ENCODE results near the gene RNPEPL1.

Gene RNPEPL1

DNA sequence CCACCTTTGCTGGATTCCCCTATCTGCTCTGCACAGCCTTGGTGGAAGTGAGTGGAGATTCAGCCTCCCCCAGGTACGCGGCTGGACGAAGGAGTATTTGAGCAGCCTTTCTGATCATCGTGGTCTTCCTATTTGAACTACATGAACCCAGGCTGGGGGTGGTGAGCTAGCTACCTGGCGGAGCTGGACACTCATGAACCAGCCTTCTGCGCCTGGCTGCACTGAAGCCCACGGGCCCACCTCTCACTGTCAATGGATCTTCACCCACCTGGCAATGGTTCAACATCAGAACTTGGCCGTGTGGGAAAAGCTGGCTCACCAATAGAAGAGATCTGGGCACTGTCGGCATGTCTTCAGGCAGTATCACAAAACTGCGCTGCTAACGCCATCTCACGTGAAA lies 45.9 kb upstream of the RNPEPL1 start:
- TF ChIP-seq, protein P1, sequence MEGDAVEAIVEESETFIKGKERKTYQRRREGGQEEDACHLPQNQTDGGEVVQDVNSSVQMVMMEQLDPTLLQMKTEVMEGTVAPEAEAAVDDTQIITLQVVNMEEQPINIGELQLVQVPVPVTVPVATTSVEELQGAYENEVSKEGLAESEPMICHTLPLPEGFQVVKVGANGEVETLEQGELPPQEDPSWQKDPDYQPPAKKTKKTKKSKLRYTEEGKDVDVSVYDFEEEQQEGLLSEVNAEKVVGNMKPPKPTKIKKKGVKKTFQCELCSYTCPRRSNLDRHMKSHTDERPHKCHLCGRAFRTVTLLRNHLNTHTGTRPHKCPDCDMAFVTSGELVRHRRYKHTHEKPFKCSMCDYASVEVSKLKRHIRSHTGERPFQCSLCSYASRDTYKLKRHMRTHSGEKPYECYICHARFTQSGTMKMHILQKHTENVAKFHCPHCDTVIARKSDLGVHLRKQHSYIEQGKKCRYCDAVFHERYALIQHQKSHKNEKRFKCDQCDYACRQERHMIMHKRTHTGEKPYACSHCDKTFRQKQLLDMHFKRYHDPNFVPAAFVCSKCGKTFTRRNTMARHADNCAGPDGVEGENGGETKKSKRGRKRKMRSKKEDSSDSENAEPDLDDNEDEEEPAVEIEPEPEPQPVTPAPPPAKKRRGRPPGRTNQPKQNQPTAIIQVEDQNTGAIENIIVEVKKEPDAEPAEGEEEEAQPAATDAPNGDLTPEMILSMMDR (IDR thresholded peaks at IDR 0.05; ENCODE audit: control insufficient read depth, insufficient read depth, low read depth, low read length, missing control alignments), result no peak
- no peak overlapping the region for H3K4me3 ChIP-seq (ENCODE audit: control insufficient read depth, low read depth, low read length)
- DNase-seq (ENCODE audit: low read depth), result no peak

DNA sequence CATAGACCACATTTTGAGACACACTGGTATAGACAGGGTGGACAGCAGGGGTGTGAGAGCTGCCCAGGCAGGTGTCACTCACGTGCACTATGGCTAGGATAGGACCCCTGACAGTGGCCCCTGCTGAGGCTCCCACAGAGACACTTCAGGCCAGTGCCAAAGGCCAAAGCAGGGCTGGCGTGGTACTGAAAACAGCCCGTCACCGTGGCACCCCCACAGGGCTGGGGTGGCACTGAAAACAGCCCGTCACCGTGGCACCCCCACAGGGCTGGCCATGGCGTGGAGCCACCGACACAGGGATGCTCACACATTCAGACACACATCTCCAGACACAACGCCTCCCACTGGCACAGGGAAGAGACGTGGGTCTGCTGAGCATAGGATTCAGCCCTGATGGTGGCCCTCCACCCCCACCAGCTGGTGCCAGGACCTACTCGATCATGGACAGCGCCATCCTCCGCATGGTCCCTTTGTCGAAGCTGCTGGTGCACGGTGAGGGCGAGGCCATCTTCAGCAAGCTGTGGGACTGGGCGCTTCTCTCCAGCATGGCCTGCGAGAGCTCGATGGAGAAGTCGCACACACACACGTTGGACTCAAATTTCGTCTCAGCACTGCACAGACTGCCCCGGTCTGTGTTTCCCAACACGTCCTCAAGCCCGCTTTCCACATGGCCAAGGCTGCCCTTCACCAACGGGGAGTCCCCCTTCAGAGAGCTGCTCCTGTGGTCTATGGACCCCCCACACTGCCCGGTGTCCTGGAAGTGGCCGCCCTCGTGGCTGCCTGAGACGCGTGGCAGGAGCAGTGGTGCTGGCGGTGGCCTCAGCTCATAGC lies 44.6 kb upstream of the RNPEPL1 start:
- no peak overlapping the region for H3K4me3 ChIP-seq (ENCODE audit: control insufficient read depth, low read depth, low read length)
- TF ChIP-seq, protein P1 (IDR thresholded peaks at IDR 0.05; ENCODE audit: control insufficient read depth, insufficient read depth, low read depth, low read length, missing control alignments), result no peak
- no peak for DNase-seq (ENCODE audit: low read depth)

DNA sequence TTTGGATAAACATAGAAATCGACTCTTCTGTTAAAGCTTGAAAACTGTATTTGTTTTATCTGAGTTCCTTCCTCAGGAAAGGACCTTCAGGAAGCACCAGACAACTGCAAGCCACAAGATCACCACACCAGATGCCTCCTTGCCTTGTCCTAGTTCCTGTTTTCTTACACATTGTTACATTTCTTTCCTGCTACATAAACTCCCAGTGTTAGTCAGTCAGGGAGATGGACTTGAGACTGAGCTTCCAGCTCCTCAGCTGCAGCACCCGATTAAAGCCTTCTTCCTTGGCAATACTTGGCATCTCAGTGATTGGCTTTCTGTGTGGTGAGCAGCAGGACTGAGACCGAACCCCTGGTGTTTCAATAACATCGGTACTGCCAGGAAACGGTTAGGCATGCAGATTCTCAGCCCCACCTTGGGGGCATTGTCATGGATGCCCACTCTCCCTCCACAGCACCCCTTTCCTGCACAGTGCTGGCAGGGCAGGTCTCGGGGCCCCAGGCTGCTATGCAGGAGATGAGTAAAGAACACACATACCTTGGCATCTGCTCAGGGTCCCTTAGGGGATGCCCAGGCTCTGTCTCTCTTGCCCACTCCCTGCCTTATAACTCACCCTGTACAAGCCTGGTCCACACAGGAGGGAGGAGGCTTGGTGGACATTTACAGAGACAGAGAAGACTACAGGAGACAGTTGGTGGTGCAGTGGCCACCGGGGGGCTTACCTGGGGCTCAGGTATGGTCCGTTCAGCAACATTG lies 43.1 kb upstream of the RNPEPL1 start:
- H3K4me3 ChIP-seq (ENCODE audit: control insufficient read depth, low read depth, low read length), result no peak overlapping the region
- no peak for DNase-seq (ENCODE audit: low read depth)
- TF ChIP-seq, protein P1 (IDR thresholded peaks at IDR 0.05; ENCODE audit: control insufficient read depth, insufficient read depth, low read depth, low read length, missing control alignments), result no peak

DNA sequence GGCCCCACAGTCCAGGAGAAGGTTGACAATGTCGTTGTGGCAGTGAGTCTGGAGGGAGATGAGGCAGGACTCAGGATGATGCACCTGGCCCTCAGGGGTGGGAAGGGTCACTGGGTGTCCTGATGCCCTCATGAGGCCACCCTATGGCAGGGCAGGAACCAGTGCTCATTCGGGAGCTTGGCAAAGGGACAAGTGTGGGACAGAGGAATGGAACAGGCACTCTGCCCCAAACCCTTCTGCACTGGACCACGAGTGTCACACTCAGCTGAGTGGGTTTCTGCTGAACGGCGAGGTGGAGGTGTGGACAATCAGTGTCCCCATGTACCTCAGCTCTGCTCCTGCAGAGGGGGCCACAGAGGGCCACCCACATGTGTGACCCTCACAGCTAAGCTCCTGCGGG lies 42.5 kb upstream of the RNPEPL1 start:
- H3K4me3 ChIP-seq (ENCODE audit: control insufficient read depth, low read depth, low read length), result no peak overlapping the region
- no peak for DNase-seq (ENCODE audit: low read depth)
- TF ChIP-seq, protein P1 (IDR thresholded peaks at IDR 0.05; ENCODE audit: control insufficient read depth, insufficient read depth, low read depth, low read length, missing control alignments), result no peak

DNA sequence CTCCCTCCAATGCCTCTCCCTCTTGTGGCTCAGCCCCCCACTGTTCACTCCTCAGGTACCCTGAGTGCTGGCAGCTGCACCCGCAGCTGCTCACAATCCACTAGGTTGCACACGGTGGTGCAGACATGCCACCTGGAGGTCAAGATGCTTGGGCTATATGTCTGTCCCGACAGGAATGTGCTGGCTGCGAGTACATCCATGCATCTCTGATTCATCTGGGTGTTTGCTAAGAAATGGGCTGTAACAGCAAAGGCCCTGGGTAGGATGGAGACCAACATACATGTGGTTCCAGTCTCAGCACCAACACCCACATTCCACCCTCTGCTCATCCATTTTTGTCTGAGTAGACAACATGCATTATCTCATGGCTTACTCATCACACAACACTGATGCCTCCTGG lies 41.8 kb upstream of the RNPEPL1 start:
- no peak overlapping the region for H3K4me3 ChIP-seq (ENCODE audit: control insufficient read depth, low read depth, low read length)
- TF ChIP-seq, protein P1 (IDR thresholded peaks at IDR 0.05; ENCODE audit: control insufficient read depth, insufficient read depth, low read depth, low read length, missing control alignments), result no peak
- DNase-seq (ENCODE audit: low read depth), result no peak

DNA sequence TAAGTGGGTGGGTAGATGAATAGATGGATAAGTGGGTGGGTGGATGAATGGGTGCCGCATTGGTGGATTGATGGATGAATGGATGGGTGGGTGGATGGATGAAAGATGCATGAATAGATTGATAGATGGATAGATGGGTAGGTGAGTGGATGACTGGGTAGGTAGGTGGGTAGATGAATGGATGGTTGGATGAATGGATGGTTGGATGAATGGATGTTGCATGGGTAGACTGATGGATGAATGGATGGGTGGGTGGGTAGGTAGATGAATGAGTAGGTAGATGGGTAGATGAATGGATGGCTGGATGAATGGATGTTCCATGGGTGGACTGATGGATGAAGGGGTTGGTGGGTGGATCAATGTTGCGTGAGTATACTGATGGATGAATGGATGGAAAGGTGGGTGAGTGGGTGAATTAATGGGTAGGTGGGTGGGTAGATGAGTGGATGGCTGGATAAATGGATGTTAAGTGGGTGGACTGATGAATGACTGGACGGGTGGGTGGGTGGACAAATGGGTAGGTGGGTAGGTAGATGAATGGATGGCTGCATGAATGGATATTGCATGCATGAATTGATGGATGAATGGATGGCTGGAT lies 41.0 kb upstream of the RNPEPL1 start:
- no peak overlapping the region for H3K4me3 ChIP-seq (ENCODE audit: control insufficient read depth, low read depth, low read length)
- TF ChIP-seq, protein P1 (IDR thresholded peaks at IDR 0.05; ENCODE audit: control insufficient read depth, insufficient read depth, low read depth, low read length, missing control alignments), result no peak
- no peak for DNase-seq (ENCODE audit: low read depth)

All from AG09309 (cell line).